Kidney capillary endothelial cell (primary cell): Measurements from ENCODE around the gene EYA3.

Experiments used
- DNase-seq: peaks from one replicate; pipeline ENCODE4 v3.0.0-alpha.2; 2018; ENCODE audit warnings: low spot score

EYA3 gene

DNA sequence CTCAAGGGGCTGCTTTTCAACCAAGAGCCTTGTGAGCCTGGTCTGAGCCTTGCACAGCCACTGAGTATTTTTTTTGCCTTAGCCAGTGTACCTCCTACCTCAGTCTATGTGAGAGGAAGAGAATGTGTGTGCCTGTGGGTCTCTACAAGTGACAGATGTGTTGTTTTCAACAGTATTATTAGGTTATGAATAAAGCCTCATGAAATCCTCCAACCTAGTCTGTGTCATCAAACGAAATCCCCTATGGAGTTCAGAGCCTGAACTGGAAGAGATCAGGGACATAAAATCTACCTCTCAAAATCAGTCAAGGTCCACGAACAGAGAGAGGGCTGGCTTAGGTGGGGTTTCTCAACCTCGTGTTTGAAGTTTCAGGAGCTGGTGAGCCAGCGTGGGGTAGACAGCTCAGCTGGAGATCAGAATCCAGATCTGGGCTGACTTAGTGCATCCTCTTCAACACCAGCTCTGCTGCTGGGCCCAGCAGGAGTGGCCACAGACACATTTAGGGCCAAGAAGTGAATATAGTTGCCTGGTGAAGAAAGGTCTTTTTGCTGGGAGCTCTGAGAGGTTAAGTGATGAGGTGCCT is 120.4 kb downstream of the EYA3 start:
- no peak for DNase-seq

GRCh38 chr1:27967106-27967883 is 121.1 kb downstream of the EYA3 start:
- no peak for DNase-seq

DNA sequence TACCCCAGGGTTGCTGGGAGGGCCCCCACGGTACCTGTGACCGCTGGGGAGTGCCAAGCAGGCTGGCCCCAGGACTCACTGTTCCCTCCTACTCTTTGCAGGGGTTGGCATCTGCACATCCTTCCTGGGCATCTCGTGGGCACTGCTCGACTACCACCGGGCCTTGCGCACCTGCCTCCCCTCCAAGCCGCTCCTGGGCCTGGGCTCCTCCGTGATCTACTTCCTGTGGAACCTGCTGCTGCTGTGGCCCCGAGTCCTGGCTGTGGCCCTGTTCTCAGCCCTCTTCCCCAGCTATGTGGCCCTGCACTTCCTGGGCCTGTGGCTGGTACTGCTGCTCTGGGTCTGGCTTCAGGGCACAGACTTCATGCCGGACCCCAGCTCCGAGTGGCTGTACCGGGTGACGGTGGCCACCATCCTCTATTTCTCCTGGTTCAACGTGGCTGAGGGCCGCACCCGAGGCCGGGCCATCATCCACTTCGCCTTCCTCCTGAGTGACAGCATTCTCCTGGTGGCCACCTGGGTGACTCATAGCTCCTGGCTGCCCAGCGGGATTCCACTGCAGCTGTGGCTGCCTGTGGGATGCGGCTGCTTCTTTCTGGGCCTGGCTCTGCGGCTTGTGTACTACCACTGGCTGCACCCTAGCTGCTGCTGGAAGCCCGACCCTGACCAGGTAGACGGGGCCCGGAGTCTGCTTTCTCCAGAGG is 121.9 kb downstream of the EYA3 start:
- no peak for DNase-seq

- DNase-seq, result no peak
Observed at GRCh38 chr1:27963393-27963792, 125.0 kb downstream of the EYA3 start.

- DNase-seq, result no peak
Observed at GRCh38 chr1:27961646-27962221, 126.7 kb downstream of the EYA3 start.

GRCh38 chr1:27960762-27961645 is 127.4 kb downstream of the EYA3 start:
- DNase-seq, result no peak

- DNase-seq, result peak; percentile 67
Observed at GRCh38 chr1:27959792-27960603, 128.4 kb downstream of the EYA3 start, which contains the start of gene XKR8. Gene XKR8, plus strand, starts transcription at chr1:27959973. Its CDS starts 97 bp downstream, at chr1:27960070.

DNA sequence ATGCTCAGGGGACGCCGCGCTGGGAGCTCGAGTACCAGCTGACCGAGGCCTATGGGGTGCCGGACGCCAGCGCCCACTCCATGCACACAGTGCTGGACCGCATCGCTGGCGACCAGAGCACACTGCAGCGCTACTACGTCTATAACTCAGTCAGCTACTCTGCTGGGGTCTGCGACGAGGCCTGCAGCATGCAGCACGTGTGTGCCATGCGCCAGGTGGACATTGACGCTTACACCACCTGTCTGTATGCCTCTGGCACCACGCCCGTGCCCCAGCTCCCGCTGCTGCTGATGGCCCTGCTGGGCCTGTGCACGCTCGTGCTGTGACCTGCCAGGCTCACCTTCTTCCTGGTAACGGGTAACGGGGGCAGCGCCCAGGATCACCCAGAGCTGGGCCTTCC is 129.9 kb downstream of the EYA3 start:
- DNase-seq, result no peak

- no peak for DNase-seq
Observed at GRCh38 chr1:27957655-27958054, 130.8 kb downstream of the EYA3 start.

GRCh38 chr1:27956761-27957160 is 131.6 kb downstream of the EYA3 start:
- DNase-seq, result no peak

GRCh38 chr1:27955076-27955475 is 133.3 kb downstream of the EYA3 start:
- no peak for DNase-seq

- no peak for DNase-seq
Observed at GRCh38 chr1:27954186-27954585, 134.2 kb downstream of the EYA3 start.

- DNase-seq, result no peak
Observed at GRCh38 chr1:27952147-27952546, 136.3 kb downstream of the EYA3 start.

DNA sequence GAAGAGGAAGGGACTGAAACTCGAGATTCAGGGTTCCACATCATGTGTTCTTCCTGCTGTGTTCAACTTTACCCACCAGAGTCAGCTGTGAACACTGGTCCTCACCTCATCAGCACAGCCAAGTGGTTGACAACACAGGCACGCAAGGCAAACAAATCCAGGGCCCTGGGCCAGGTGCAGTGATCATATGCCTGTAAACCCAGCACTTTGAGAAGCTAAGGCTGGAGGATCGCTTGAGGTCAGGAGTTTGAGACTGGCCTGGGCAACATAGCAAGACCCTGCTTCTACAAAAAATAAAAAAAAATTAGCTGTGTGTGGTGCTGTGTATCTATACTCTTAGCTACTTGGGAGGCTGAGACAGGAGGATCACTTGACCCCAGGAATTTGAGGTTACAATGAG is 137.0 kb downstream of the EYA3 start:
- no peak for DNase-seq

DNA sequence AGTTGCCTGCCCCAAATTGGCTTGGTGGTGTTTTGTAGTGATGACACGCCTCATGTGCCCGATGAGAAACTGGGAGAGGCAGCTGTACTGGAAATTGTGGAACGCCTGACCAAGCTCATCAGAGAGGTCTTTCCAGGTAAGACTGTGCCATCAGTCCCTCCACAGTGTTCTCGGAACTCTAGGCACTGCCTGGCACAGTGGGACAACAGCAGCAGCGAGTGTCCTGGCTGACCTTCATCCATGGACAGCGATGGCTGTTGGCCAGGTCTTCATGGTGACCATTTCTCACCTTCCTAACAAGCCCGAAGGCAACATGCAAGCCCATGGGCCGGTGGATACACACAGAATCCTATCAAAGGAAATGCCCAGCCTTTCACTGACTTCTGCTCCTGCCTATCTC is 139.4 kb downstream of the EYA3 start:
- no peak for DNase-seq

DNA sequence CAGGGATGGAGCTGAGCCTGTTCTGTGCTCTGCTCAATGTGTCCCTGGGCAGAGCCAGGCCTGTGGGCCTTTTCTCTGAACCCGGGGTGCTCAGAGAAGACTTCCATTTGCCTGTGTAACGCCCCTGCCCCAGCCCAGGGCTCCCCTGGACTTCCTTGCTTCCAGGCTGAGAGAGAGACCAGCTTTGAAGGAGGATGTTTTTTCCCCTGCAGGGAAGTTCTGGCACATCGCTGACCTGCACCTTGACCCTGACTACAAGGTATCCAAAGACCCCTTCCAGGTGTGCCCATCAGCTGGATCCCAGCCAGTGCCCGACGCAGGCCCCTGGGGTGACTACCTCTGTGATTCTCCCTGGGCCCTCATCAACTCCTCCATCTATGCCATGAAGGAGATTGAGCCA is 143.4 kb downstream of the EYA3 start:
- DNase-seq, result no peak

DNA sequence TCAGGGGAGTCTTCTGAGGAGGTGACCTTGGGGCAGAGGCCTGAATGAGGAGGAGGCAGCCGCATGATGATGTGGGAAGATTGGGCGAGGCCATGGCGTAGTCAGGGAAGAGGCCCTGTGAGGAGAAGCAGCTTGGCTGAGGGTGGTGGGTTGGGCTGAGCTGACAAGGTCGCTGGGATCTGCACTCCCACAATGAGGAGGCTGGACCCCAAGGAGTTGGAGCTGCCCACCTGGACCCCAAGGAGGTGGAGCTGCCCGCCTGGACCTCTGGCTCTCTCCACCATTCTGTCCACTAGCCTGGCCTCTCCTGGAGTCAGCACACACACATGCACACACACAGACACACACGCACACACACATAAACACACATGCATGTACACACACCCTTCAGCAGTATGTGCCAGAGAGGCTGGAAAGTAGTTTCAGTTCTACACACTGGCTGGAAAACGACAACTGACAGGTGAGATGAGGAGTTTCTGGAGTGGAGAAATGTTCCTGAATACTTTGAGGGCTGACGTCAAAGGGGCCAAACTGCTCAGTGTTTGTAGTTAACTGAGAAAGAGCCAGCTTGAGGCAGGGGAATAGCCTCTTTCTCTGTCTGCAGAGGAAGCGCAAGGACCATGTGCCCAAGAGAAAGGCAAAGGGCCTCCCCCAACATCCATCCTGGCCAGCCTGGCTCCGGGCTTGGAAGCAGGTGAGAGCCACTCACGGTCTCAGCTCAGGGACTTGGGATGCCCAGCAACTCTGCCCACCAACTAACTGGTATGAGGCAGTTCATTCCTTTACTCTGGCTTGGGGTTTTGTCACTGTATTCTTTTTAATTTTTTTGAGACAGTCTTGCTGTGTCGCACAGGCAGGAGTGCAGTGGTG is 146.5 kb downstream of the EYA3 start:
- no peak for DNase-seq

GRCh38 chr1:27940870-27941560 is 147.4 kb downstream of the EYA3 start:
- DNase-seq, result no peak

DNA sequence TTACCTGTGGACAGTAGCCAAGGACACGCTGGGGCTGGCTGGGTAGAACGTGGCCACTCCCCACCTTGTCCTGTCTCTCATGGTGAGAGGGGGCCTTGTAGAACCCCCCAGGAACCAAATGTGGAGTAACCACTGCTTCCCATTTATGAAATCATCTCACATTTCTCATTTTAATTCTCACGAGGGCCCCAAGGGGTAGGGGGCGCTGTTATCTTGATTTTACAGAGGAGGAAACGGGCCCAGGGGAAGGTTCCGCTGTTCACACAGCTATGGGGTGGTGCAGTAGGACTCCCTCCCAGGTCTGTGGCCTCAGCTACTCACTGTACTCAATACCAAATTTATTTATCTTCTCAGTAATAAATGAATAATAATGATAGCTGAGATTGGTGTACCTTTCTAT is 148.1 kb downstream of the EYA3 start:
- no peak for DNase-seq
